ENCODE data around the gene ADAMTS12.

The ADAMTS12 gene

DNA sequence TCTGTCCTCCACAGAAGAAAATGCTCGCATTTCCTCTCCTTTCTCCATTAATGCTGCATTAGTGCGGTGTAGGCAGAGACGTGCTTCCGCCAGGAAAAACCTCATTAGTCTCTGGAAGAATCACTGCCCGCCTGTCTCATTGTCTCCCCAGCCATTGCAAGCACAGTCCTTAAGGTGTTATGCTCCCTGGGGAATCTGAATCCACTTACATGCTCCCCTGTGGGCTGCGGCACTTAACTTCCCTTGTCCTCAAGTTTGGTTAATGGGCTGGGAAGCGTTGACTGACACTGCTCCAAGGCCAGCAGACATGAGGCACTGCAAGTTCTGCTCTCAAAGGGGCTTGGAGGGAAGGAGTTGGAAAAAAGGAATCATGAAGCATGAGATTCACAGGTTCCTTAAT is 409.5 kb downstream of the ADAMTS12 start:
- TF ChIP-seq, protein P1, sequence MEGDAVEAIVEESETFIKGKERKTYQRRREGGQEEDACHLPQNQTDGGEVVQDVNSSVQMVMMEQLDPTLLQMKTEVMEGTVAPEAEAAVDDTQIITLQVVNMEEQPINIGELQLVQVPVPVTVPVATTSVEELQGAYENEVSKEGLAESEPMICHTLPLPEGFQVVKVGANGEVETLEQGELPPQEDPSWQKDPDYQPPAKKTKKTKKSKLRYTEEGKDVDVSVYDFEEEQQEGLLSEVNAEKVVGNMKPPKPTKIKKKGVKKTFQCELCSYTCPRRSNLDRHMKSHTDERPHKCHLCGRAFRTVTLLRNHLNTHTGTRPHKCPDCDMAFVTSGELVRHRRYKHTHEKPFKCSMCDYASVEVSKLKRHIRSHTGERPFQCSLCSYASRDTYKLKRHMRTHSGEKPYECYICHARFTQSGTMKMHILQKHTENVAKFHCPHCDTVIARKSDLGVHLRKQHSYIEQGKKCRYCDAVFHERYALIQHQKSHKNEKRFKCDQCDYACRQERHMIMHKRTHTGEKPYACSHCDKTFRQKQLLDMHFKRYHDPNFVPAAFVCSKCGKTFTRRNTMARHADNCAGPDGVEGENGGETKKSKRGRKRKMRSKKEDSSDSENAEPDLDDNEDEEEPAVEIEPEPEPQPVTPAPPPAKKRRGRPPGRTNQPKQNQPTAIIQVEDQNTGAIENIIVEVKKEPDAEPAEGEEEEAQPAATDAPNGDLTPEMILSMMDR (IDR thresholded peaks at IDR 0.05; ENCODE audit: borderline replicate concordance, control extremely low read depth, extremely low read depth, insufficient read depth, missing control alignments): no peak
- in situ Hi-C loops (cut with MboI; ENCODE audit: low sequenced_read_pairs, unreplicated experiment): no loop called here
- no peak for DNase-seq (ENCODE audit: low spot score)

DNA sequence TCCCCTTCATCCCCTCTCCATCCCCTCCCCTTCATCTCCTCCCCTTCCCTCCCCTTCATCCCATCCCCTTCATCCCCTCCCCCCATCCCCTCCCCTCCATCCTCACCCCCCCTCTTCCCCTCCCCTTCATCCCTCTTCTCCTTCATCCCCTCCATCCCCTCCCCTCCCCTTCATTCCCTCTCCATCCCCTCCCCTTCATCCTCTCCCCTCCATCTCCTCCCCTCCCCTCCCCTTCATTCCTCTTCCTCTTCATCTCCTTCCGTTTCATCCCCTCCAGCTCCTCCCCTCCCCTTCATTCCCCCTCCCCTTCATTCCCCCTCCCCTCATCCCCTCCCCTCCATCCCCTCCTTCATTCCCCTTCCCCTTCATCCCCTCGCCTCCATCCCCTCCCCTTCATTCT is 410.9 kb downstream of the ADAMTS12 start:
- TF ChIP-seq, protein P1 (IDR thresholded peaks at IDR 0.05; ENCODE audit: borderline replicate concordance, control extremely low read depth, extremely low read depth, insufficient read depth, missing control alignments): no peak
- in situ Hi-C loops (cut with MboI; ENCODE audit: low sequenced_read_pairs, unreplicated experiment): no loop called here
- no peak for DNase-seq (ENCODE audit: low spot score)

DNA sequence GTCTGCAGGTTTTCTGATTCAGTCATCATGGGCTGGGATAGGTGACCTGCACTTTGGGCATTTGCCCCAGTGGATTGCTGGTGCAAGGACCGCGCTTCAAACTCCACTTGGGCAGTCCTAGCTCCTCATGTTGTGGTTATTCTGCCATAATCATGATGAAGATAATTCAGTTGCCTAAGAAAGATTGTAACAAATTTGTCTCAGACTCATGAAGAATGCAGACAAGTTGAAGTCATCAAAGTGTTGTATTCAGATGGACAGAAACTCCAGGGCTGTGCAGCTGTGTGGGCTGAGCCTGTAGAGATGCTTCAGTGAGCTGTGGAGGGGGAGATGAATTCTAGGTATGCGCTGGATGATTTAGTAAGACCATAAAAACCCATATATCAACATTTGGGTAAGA is 412.5 kb downstream of the ADAMTS12 start:
- no peak for DNase-seq (ENCODE audit: low spot score)
- TF ChIP-seq, protein P1 (IDR thresholded peaks at IDR 0.05; ENCODE audit: borderline replicate concordance, control extremely low read depth, extremely low read depth, insufficient read depth, missing control alignments): no peak
- in situ Hi-C loops (cut with MboI; ENCODE audit: low sequenced_read_pairs, unreplicated experiment): no loop called here

DNA sequence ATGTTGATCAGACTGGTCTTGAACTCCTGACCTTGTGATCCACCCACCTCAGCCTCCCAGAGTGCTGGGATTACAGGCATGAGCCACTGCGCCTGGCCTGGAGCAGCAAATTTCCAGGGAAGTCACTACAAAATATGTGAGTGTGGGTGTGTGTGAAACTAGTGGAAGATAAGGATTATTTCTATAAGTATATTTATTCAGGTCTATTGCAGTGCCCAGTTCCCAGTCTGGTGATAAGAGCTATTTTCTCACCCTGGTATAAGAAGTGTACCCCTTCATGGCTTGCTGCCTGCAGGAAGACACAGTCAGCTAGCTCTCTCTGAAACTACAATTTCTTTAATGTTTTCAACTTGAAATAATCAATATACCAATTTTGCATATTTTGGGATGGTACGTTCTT is 414.0 kb downstream of the ADAMTS12 start:
- no peak for DNase-seq (ENCODE audit: low spot score)
- TF ChIP-seq, protein P1 (IDR thresholded peaks at IDR 0.05; ENCODE audit: borderline replicate concordance, control extremely low read depth, extremely low read depth, insufficient read depth, missing control alignments): no peak
- in situ Hi-C loops (cut with MboI; ENCODE audit: low sequenced_read_pairs, unreplicated experiment): no loop called here

DNA sequence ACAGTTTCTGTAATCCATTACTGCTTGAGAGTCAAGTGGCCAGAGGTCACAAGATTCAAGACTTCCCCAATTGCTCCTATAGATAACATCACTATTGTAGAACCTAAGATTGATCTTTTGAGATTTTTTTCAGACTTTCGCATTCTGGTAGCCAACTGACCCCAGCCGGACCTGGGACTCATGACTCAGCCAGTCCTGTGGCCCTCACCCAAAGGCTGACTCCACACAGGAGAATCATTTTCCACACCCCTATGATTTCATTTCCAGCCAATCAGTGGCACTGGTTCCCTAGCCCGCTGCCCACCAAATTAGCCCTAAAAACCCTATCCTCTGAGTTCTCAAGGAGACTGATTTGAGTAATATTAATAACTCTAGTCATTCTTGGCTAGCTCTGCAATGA is 414.8 kb downstream of the ADAMTS12 start:
- DNase-seq (ENCODE audit: low spot score): no peak
- TF ChIP-seq, protein P1 (IDR thresholded peaks at IDR 0.05; ENCODE audit: borderline replicate concordance, control extremely low read depth, extremely low read depth, insufficient read depth, missing control alignments): no peak
- in situ Hi-C loops (cut with MboI; ENCODE audit: low sequenced_read_pairs, unreplicated experiment): no loop called here

DNA sequence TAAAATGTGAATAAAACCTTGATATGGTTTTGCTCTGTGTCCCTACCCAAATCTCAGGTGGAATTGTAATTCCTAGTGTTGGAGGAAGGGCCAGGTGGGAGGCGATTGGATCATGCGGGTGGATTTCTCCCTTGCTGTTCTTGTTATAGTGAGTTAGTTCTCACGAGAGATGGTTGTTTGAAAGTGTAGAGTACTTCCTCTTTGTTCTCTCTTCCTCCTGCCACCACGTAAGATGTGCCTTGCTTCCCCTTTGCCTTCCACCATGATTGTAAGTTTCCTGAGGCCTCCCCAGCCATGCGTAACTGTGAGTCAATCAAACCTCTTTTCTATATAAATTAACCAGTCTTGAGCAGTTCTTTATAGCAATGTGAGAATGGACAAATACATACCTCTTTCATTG is 416.1 kb downstream of the ADAMTS12 start:
- no peak for DNase-seq (ENCODE audit: low spot score)
- TF ChIP-seq, protein P1 (IDR thresholded peaks at IDR 0.05; ENCODE audit: borderline replicate concordance, control extremely low read depth, extremely low read depth, insufficient read depth, missing control alignments): no peak
- in situ Hi-C loops (cut with MboI; ENCODE audit: low sequenced_read_pairs, unreplicated experiment): no loop called here

Measured in GM13976 (cell line).